AG04450 (cell line): ENCODE results near the gene TMEM198. TPM values are rescaled to one million over a fixed set of nuclear protein-coding genes. Genes with fewer than 3 reads are reported as not detected.

Source experiments
- CTCF ChIA-PET: fragments of 300-600, 350-600 bp; formaldehyde crosslinking; extraction: SDS; loops from one replicate; lab custom pipeline; 2022; ENCODE audit warnings: antibody characterized with exemption, inconsistent platforms; lab: Charles Lee
- POLR2A ChIA-PET: fragments of 350-600 bp; formaldehyde crosslinking; extraction: SDS; loops from one replicate; lab custom pipeline; 2021; ENCODE audit warnings: antibody characterized with exemption, inconsistent platforms; lab: Yijun Ruan, JAX
- DNase-seq: peaks from one replicate; pipeline ENCODE4 v3.0.0-alpha.2; 2011; ENCODE audit warnings: low read depth, low spot score
- H3K27ac ChIP-seq: one replicate; pipeline ENCODE4 v1.5.1; 2012; ENCODE audit warnings: low read depth, low read length, control low read depth
- H3K27me3 ChIP-seq: one replicate; pipeline ENCODE4 v1.6.0; 2012; ENCODE audit warnings: low read length; ENCODE audit not compliant: control insufficient read depth, insufficient read depth
- H3K4me3 ChIP-seq: 2 replicates; pipeline ENCODE4 v1.5.1; 2011; ENCODE audit warnings: mild to moderate bottlenecking, low read depth, low read length, control low read depth
- H3K9me3 ChIP-seq: 2 replicates; pipeline ENCODE4 v1.5.1; 2012; ENCODE audit warnings: low read length; ENCODE audit not compliant: control insufficient read depth, insufficient read depth
- CTCF ChIP-seq: IDR thresholded peaks from 2 replicates; pipeline ENCODE4 v1.5.1; 2011; ENCODE audit warnings: low read depth, low read length, control low read depth, inconsistent platforms
- polyA plus RNA-seq: library from polyadenylated mRNA; depleted of rRNA; stranded (reverse); fragments of >200 nt; gene quantifications from 2 replicates; pipeline ENCODE4 v1.2.3, GENCODE V29; 2011

The TMEM198 gene
- polyA plus RNA-seq, 1 experiment, result 0.83 TPM

GRCh38 chr2:219512524-219513216, 31.2 kb upstream of the TMEM198 start:
- peaks cover 8% of the 10 kb centered on the region for H3K9me3 ChIP-seq
- H3K27me3 ChIP-seq, result peaks cover 69% of the 10 kb centered on the region
- no peak overlapping the region for H3K4me3 ChIP-seq
- TF ChIP-seq CTCF, result no peak
- POLR2A ChIA-PET, result no interaction called here
- H3K27ac ChIP-seq, result no peak overlapping the region
- no peak for DNase-seq
- CTCF ChIA-PET, result interaction anchor here (0.9 to 4.1 kb wide), 4 partner anchors 17 to 111 kb away, joined by 3 to 33 read pairs (median 4); a partner anchor contains a TSS

- POLR2A ChIA-PET, result no interaction called here
- Histone ChIP-seq H3K27me3 (peaks cover 76% of the 10 kb centered on the region), H3K4me3 (no peak overlapping the region), H3K27ac (no peak overlapping the region), H3K9me3 (peaks cover 8% of the 10 kb centered on the region)
- CTCF ChIA-PET, result interaction anchor here (1.0 to 1.6 kb wide), 3 partner anchors 16 to 111 kb away, joined by 4 to 8 read pairs (median 5); no protein-coding TSS in a partner anchor
- no peak for TF ChIP-seq CTCF
- no peak for DNase-seq
Observed at GRCh38 chr2:219513787-219514186, 30.0 kb upstream of the TMEM198 start.

- H3K4me3 ChIP-seq, result no peak within 1 kb of the TSS
- CTCF ChIA-PET, result interaction anchor here (0.8 to 1.6 kb wide), 4 partner anchors 16 to 112 kb away, joined by 3 to 8 read pairs (median 4); no protein-coding TSS in a partner anchor
Observed at GRCh38 chr2:219514196-219514761, 29.5 kb upstream of the TMEM198 start, which contains the start of gene ASIC4. ASIC4 (plus strand) TSS chr2:219514482; CDS start chr2:219514725, 243 bp downstream.

GRCh38 chr2:219514836-219515235, 29.0 kb upstream of the TMEM198 start:
- H3K27me3 ChIP-seq, result peaks cover 76% of the 10 kb centered on the region
- ChIA-PET CTCF (interaction anchor here (0.8 to 1.5 kb wide), 2 partner anchors 26 to 112 kb away, joined by 3 to 8 read pairs; no protein-coding TSS in a partner anchor), POLR2A (no interaction called here)
- H3K9me3 ChIP-seq, result peaks cover 8% of the 10 kb centered on the region
- no peak overlapping the region for H3K4me3 ChIP-seq
- H3K27ac ChIP-seq, result no peak overlapping the region
- no peak for DNase-seq
- TF ChIP-seq CTCF, result no peak

More at GRCh38 chr2:219514196-219514761, 29.5 kb upstream of the TMEM198 start, which contains the start of gene ASIC4:
- DNase-seq, result no peak
- no peak within 1 kb of the TSS for H3K27ac ChIP-seq
- peaks cover 8% of the 10 kb centered on the region for H3K9me3 ChIP-seq
- no peak for TF ChIP-seq CTCF
- H3K27me3 ChIP-seq, result peaks cover 76% of the 10 kb centered on the region
- POLR2A ChIA-PET, result no interaction called here
